IgD-negative memory B cell (primary cell): ENCODE measurements around the gene NOXA1. TPM values are rescaled to one million over a fixed set of nuclear protein-coding genes. Genes with fewer than 3 reads are reported as not detected.

Source experiments
- H3K27ac Mint-ChIP-seq, 3 donors: one replicate each; pipeline ENCODE4 v1.8.0; 2020 to 2022; ENCODE audit warnings: mild to moderate bottlenecking in 3 of 3, mixed read lengths in 3 of 3, moderate library complexity in 1 of 3
- H3K27me3 Mint-ChIP-seq: one replicate; pipeline ENCODE4 v1.8.0; 2021; ENCODE audit warnings: mixed read lengths
- H3K36me3 Mint-ChIP-seq: one replicate; pipeline ENCODE4 v1.8.0; 2020; ENCODE audit warnings: mild to moderate bottlenecking, mixed read lengths
- H3K4me1 Mint-ChIP-seq, 3 donors: one replicate each; pipeline ENCODE4 v1.8.0; 2020 to 2022; ENCODE audit warnings: mixed read lengths in 3 of 3, mild to moderate bottlenecking in 1 of 3
- H3K4me3 Mint-ChIP-seq, 4 donors: one replicate each; pipeline ENCODE4 v1.8.0; 2020 to 2022; ENCODE audit warnings: mild to moderate bottlenecking in 4 of 4, mixed read lengths in 4 of 4, moderate library complexity in 3 of 4
- H3K9me3 Mint-ChIP-seq, 3 donors: one replicate each; pipeline ENCODE4 v1.8.0; 2020 to 2021; ENCODE audit warnings: mixed read lengths in 3 of 3, mild to moderate bottlenecking in 1 of 3
- polyA plus RNA-seq: library from polyadenylated mRNA; unstranded; fragments of 300-500 nt; fragmentation: Illumina TruSeq; gene quantifications from one replicate; pipeline ENCODE4 v1.2.3, GENCODE V29; 2021

Gene NOXA1
- polyA plus RNA-seq, 1 donor from 2014 or later = 1.4 TPM

DNA sequence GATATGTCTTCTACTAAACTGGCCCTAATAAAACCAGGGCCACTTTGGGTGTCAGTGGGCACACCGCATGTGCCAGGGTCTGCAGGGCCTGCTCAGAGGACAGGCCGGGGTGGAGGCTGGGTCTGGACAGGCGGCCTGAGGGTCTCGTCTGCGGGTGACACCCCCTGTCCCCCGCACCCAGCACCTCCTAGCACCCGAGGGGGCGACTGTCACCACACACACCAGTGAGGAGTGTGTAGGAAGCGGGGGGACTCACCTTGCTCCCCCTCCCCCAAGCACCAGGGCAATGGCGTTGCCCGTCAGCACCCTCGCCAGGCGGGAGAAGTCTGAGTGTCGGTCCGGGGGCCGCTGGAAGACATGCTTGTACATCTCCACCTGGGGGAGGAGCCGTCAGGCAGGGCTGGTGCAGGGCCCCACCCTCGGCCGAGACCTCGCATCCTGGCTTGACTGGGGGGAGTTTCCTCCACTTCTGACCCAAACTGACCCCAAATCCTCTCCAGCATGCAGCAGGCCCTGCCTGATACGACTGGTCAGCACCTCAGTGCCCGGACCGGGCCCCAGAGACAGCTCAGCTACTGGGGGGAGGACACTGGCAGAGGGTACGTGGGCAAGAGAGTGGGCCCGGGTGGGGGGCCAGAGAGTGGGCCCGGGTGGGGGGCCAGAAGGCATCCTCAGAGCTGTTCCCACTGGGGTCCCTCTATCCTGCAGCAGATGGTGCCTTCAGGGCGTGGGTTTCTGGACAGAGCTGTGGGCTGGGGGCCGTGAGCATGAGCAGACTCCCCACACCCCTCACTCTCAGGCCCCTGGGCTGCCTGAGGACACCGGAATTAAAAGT is 54.8 kb downstream of the NOXA1 start:
- Mint-ChIP-seq H3K27ac (no peak overlapping the region), H3K9me3 (peaks cover 4 to 14% (median 7%) of the 10 kb centered on the region in 3 donors), H3K27me3 (no peaks in the 10 kb centered on the region), H3K4me1 (no peaks in the 10 kb centered on the region), H3K36me3 (peaks cover 7% of the 10 kb centered on the region), H3K4me3 (no peak overlapping the region)

DNA sequence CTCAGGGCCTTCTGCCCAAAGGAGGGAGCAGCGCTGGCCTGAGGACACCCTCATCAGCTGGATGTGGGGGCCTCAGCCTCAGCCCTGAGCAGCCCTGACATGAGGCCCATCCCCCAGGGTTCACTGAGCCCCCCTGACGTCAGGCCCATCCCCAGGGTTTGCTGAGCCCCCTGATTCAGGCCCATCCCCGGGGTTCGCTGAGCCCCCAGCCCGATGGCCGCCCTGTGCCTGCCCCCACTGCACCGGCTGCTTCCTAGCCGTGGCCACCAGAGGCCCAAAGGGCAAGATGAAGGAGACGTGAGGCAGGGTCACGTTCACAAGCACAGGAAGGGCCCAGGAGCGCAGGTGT is 55.4 kb downstream of the NOXA1 start:
- H3K27me3 Mint-ChIP-seq = no peaks in the 10 kb centered on the region
- H3K4me1 Mint-ChIP-seq = no peaks in the 10 kb centered on the region
- peaks cover 2 to 14% (median 7%) of the 10 kb centered on the region in 3 donors for H3K9me3 Mint-ChIP-seq
- peaks cover 1% of the 10 kb centered on the region for H3K36me3 Mint-ChIP-seq
- no peak overlapping the region for H3K4me3 Mint-ChIP-seq
- no peak overlapping the region for H3K27ac Mint-ChIP-seq

DNA sequence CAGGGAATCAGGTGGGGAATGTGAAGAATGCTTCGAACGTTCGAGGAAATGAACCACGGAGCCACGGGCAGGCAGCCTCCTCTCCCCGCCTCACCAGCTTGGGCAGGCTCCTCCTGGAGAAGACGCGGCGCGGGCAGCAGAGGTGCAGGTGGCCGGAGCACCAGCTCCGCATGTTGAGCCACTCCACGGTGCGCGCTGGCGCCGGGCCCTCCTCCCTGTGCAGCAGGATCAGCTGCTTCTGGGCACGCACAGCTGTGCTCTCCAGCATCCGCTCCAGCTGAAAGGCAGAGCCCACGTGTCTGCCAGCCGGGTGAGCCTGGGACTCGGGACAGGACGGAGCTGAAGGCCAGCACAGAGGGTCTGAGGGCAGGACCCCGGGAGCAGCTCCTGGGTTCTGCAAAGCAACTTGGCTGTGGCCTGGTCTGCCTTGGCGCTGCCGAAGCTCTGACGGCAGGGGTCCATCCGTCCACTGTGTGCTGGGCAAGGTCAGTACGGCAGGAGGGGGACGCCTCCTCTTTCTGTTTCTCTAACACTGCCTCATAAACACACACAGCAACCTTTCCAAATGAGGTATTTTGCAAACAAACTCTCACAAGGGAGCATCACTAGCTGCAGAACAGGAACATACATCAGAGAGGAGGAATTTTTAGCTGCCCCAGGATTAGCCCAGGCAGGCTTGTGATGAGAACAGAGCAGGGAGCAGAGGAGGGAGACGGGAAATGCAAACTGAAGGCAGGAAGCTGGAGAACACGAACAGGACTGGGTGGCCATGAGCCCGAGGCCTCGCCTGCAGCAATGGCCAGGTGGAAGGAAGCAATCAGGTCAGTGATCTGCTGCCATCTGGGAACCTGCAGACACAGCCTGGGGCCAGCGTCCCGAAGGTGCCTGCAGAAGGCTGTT is 56.0 kb downstream of the NOXA1 start:
- Mint-ChIP-seq H3K36me3 (peaks cover 1% of the 10 kb centered on the region), H3K9me3 (peaks cover 2 to 11% (median 7%) of the 10 kb centered on the region in 3 donors), H3K4me3 (peak overlapping the region in 1 of 4 donors; percentile 72), H3K27me3 (no peaks in the 10 kb centered on the region), H3K4me1 (no peaks in the 10 kb centered on the region), H3K27ac (no peak overlapping the region)

DNA sequence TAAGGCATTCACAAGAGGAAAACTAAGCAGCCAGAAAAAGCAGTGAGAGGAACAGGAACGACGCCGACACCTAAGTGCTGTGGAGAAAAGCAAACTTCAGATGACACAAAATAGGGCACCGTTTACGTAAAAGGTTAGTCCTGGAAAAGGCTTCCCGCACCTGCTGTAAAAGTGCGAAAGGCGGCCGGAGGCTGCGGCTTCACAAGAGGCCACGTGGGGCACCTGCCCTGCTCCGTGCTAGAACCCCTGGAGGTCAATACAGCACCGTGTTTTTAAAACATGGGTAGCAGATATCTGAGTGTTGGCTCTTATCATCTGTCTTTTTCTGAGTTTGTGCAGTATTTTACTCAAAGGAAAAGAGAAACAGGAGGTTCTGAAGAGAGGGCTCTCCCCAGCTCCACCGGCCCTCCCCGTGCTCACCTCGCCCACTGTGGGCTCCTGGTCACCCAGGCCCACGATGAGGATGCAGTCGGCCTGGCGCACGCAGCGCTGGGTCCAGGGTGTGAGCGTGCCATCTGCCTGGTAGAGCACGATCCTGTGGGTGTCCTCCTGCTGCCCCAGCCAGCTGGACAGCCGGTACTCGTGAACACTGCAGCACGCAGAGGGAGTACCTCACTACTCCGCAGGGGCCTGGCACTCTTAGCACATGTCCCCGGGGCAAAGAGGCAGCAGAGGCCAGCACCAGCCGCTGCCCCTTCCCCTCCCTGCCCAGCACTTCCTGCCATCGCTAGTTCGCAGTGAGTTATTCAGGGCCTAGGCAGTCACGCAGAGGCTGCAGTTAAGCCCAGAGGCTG is 56.9 kb downstream of the NOXA1 start:
- no peaks in the 10 kb centered on the region for H3K4me1 Mint-ChIP-seq
- peaks cover 2 to 9% (median 7%) of the 10 kb centered on the region in 3 donors for H3K9me3 Mint-ChIP-seq
- H3K27me3 Mint-ChIP-seq = no peaks in the 10 kb centered on the region
- H3K27ac Mint-ChIP-seq = no peak overlapping the region
- peak overlapping the region in 1 of 4 donors; percentile 72 for H3K4me3 Mint-ChIP-seq
- peaks cover 3% of the 10 kb centered on the region for H3K36me3 Mint-ChIP-seq

DNA sequence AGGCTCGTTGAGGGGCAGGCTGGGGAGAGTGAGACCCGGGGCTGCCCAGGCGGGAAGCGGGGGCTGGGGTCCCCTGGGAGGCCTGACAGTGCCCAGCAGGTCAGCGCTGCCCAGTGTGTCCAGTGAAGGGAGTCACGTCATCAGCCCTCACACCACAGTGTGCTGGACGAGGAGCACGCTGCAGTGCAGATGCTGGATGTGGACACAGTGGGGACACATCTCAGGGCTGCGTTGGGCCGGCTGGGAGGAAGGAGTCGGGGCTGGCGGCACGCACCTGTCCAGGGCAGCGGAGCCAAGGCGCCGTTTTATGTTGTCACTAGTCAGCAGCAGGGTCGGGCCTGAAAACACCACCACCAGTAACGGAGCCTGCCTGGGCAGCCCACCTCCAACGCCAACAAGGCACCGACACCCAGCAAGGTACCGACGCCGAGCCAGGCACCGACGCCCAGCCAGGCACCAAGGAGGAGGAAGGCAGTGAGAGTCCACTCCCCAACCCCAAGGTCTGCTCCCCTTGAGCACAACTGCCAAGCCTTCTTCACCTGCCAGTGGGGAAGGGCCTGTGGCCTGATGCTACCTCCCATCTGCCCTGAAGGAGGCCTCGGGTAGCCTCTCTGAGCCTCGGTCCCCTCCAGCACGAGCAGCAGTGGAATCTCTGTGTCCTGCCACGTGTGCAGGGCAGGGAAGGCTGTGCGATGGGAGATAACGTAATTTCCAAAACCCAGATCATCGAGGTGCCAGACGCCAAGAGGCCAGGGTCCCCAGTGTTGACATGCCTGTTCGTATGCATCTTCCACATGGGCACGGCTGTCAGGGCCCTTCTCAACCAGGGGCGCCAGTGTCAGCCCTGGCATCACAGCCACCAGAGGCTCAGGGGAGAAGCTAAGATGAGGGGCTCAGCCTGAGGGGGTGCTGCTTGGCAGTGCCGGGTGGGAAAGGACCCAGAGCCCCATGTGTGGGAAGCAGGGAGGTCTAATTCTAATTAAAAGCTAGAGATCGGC is 57.8 kb downstream of the NOXA1 start:
- H3K27me3 Mint-ChIP-seq = no peaks in the 10 kb centered on the region
- peaks cover 0 to 4% (median 2%) of the 10 kb centered on the region in 3 donors for H3K9me3 Mint-ChIP-seq
- no peak overlapping the region for H3K4me3 Mint-ChIP-seq
- H3K4me1 Mint-ChIP-seq = no peaks in the 10 kb centered on the region
- peaks cover 3% of the 10 kb centered on the region for H3K36me3 Mint-ChIP-seq
- no peak overlapping the region for H3K27ac Mint-ChIP-seq

DNA sequence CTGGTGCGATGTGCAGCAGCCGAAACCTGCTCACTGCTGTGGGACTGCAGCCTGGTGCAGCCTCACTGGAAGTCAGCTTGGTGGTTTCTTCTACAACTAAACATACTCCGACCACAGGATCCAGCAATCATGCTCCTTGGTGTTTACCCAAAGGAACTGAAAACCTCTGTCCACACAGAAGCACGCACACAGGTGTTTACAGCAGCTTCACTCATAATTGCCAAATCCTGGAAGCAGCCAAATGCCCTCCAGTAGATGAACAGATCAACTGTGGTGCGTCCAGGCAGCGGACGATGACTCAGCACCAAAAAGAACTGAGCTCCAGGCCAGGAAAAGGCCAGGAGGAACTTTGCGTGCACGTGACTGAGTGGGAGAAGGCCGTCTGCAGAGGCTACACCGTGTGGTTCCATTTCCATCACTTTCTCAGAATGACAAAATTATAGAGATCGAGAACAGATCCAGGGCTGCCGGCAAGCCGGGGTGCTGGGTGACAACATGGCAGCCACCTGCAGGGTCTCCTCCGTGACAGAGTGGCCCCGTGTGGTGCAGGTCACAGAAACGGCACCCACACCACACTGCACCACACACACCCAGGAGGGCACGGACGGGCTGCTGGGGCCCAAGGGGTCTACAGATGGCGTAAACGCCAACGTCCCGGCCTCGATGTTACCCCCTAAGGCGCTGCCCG is 59.0 kb downstream of the NOXA1 start:
- Mint-ChIP-seq H3K4me1 (no peaks in the 10 kb centered on the region), H3K27ac (no peak overlapping the region), H3K4me3 (no peak overlapping the region), H3K36me3 (peaks cover 3% of the 10 kb centered on the region), H3K27me3 (no peaks in the 10 kb centered on the region), H3K9me3 (no peaks in the 10 kb centered on the region)

Other genes starting within 250 kb of the NOXA1 start
- gene ANAPC2, start 234.8 kb upstream of the NOXA1 start, polyA plus RNA-seq = 6.2 TPM
- 139 TPM for gene SSNA1, start 234.7 kb upstream of the NOXA1 start, polyA plus RNA-seq
- 0.66 TPM for gene TPRN, start 222.7 kb upstream of the NOXA1 start, polyA plus RNA-seq
- gene TMEM203, start 217.7 kb upstream of the NOXA1 start, polyA plus RNA-seq = 106 TPM
- 7.6 TPM for gene NDOR1, start 217.7 kb upstream of the NOXA1 start, polyA plus RNA-seq
- not detected for gene RNF208, start 201.2 kb upstream of the NOXA1 start, polyA plus RNA-seq
- gene CYSRT1, start 198.2 kb upstream of the NOXA1 start, polyA plus RNA-seq = not detected
- gene RNF224, start 195.9 kb upstream of the NOXA1 start, polyA plus RNA-seq = not detected
- gene SLC34A3, start 192.5 kb upstream of the NOXA1 start, polyA plus RNA-seq = not detected
- 88.4 TPM for gene TUBB4B, start 182.1 kb upstream of the NOXA1 start, polyA plus RNA-seq
- gene STPG3, start 172.1 kb upstream of the NOXA1 start, polyA plus RNA-seq = not detected
- gene NELFB, start 168.1 kb upstream of the NOXA1 start, polyA plus RNA-seq = 34.2 TPM
- gene TOR4A, start 145.7 kb upstream of the NOXA1 start, polyA plus RNA-seq = 8.9 TPM
- not detected for gene NRARP, start 121.1 kb upstream of the NOXA1 start, polyA plus RNA-seq
- gene EXD3, start 231 bp upstream of the NOXA1 start, polyA plus RNA-seq = 5.6 TPM
- not detected for gene ENTPD8, start 18.0 kb downstream of the NOXA1 start, polyA plus RNA-seq
- 3.4 TPM for gene NSMF, start 35.9 kb downstream of the NOXA1 start, polyA plus RNA-seq
- 2.7 TPM for gene PNPLA7, start 127.0 kb downstream of the NOXA1 start, polyA plus RNA-seq
- 44.9 TPM for gene MRPL41, start 128.5 kb downstream of the NOXA1 start, polyA plus RNA-seq
- gene DPH7, start 155.5 kb downstream of the NOXA1 start, polyA plus RNA-seq = 38.3 TPM
- gene ZMYND19, start 167.1 kb downstream of the NOXA1 start, polyA plus RNA-seq = 8.8 TPM
- gene ARRDC1, start 182.3 kb downstream of the NOXA1 start, polyA plus RNA-seq = 49.2 TPM
- gene EHMT1, start 195.6 kb downstream of the NOXA1 start, polyA plus RNA-seq = 39.1 TPM